Epithelial cell of esophagus (primary cell): ENCODE data around the gene TNKS2.
A peak's percentile ranks its signal among the peaks of the same experiment; 100 is the strongest.

Experiments used
- DNase-seq: peaks from one replicate; pipeline ENCODE4 v3.0.0; 2010; ENCODE audit warnings: low read depth
- H3K4me3 ChIP-seq: 2 replicates; pipeline ENCODE4 v1.5.1; 2011; ENCODE audit warnings: mild to moderate bottlenecking, low read length, control low read depth
- TF ChIP-seq, protein P1 (sequence below): IDR thresholded peaks from 2 replicates; pipeline ENCODE4 v1.5.1; 2011; ENCODE audit warnings: low read depth, mild to moderate bottlenecking, low read length, control low read depth, inconsistent platforms; ENCODE audit not compliant: insufficient read depth; ENCODE audit errors: missing control alignments

Gene TNKS2

DNA sequence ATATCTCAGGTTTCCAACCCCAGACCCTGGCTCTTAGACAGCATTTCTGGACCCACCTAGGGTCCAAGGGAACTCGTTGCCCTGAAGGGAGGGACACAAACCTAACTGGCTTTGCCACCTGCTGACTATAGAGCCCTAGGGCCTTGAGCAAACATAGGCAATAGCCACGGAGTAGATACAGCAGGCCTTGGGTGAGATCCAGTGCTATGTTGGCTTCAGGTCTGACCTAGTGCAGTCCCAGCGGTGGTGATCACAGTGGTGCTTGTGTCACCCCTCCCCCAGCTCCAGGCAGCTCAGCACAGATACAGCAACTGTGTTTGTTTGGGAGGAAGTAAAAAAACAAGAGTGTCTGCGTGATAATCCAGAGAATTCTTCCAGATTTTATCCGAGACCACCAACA, 9.7 kb upstream of the TNKS2 start:
- H3K4me3 ChIP-seq: no peak overlapping the region
- TF ChIP-seq, protein P1, sequence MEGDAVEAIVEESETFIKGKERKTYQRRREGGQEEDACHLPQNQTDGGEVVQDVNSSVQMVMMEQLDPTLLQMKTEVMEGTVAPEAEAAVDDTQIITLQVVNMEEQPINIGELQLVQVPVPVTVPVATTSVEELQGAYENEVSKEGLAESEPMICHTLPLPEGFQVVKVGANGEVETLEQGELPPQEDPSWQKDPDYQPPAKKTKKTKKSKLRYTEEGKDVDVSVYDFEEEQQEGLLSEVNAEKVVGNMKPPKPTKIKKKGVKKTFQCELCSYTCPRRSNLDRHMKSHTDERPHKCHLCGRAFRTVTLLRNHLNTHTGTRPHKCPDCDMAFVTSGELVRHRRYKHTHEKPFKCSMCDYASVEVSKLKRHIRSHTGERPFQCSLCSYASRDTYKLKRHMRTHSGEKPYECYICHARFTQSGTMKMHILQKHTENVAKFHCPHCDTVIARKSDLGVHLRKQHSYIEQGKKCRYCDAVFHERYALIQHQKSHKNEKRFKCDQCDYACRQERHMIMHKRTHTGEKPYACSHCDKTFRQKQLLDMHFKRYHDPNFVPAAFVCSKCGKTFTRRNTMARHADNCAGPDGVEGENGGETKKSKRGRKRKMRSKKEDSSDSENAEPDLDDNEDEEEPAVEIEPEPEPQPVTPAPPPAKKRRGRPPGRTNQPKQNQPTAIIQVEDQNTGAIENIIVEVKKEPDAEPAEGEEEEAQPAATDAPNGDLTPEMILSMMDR: no peak
- peak; percentile 45 for DNase-seq

DNA sequence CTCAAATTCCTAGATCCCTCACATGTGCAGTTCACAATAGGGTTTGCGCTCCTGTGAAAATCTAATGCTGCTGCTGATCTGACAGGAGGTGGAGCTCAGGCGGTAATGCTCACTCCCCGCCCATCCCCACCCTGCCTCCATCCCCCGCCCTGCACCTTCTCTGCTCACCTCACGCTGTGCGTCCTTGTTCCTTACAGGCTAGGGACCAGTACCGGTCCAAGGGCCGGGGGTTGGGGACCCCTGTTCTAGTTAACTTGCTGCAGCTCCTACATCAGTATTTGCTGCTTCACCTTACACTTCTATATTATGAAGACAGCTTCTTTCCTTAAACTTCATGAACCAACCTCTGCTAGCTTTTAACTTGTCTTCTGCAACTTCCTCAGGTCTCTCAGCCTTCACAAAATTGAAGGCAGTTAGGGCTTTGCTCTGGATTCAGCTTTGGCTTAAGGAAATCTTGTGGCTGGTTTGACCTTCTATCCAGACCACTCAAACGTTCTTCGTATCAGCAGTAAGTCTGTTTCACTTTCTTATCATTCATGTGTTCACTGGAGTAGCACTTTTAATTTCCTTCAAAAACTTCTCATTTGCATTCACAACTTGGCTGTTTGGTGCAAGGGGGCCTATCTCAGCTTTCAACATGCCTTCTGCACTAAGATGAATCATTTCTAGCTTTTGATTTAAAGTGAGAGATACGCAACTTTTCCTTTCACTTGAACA, 1.7 kb upstream of the TNKS2 start:
- peak overlapping the region; percentile 9 for H3K4me3 ChIP-seq
- DNase-seq: peak; percentile 57
- TF ChIP-seq, protein P1: no peak

DNA sequence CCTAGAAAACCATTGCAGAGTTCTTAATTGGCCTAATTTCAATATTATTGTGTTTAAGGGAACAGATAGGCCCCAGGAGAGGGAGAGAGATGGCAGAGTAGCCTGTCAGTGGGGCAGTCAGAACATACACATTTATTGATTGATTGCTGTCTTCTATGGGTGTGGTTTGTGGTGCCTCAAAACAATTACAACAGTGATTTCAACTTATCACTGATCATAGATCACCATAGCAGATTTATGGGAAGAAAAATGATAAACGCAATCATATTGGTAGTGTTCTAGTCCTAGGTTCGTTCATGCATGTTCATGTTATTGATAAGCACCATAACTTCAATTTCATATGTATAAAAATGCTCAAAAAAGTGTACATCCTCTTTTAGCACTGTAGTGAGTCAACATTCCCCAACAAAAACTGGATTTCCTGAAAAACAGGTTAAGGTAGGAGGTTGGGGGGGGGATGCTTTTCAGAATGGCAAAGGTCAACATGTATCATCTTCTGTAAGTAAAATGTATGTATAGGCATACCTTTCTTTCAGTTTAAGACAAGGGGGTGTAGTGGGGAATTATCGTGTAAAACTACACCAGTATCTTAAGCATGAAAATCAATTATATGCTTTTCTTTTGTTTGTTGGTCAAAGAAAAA, 1.1 kb upstream of the TNKS2 start:
- TF ChIP-seq, protein P1: no peak
- peak overlapping the region; percentile 49 for H3K4me3 ChIP-seq
- DNase-seq: peak; percentile 78

DNA sequence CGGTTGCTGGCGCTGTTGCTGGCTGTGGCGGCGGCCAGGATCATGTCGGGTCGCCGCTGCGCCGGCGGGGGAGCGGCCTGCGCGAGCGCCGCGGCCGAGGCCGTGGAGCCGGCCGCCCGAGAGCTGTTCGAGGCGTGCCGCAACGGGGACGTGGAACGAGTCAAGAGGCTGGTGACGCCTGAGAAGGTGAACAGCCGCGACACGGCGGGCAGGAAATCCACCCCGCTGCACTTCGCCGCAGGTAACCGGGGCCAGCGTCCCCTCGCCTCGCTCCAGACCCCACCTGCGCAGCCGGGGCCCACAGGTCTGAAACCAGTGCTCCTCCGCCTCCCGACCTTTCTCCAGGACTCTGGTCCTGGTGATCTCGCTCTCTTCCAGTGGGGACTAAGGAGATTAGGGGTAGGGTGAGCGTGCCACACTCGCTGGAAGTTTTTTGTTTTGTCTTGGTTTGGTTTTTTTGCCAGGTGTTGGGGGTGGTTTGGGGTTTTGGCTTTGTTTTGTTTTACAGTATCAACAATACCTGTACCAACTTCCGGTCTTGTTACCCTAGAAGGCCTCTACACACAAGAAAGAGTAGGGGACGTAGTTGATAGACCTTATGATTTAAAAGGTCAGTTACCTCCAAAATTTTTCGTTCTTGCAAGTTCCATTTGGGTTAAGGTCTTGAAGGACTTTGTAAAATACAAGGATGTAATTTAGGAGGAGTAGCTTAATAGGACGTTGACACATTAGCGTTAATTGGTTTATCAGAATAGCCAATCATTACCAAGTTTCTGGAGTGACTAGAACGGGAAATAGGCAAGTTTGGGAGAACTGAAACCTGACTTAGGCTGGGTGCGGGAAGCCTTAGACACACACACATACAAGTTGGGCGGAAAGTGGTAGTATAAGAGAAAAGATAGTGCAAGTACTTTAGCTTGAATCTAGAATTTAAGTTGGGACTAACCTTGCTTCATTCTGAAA, 704 bp downstream of the TNKS2 start:
- DNase-seq: peak; percentile 69
- TF ChIP-seq, protein P1: no peak
- peak overlapping the region; percentile 90 for H3K4me3 ChIP-seq

DNA sequence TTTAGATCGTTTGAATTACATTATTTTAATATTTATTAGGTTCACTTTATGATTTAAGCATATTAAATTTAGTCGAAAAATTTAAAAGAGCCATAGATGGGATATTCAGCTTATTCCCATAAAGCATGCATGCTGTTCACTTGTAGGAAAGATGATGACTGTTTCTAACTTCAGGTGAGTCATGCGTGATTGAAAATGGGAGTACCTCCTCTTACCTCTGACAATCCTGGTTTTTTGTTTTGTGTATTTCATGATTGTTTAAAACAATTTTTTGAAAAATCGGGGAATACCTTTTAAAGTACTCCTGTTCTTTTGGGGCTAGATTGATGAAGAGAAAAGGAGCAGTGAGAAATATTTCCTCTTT, 1.4 kb downstream of the TNKS2 start:
- DNase-seq: peak; percentile 77
- H3K4me3 ChIP-seq: peak overlapping the region; percentile 90
- TF ChIP-seq, protein P1: no peak

DNA sequence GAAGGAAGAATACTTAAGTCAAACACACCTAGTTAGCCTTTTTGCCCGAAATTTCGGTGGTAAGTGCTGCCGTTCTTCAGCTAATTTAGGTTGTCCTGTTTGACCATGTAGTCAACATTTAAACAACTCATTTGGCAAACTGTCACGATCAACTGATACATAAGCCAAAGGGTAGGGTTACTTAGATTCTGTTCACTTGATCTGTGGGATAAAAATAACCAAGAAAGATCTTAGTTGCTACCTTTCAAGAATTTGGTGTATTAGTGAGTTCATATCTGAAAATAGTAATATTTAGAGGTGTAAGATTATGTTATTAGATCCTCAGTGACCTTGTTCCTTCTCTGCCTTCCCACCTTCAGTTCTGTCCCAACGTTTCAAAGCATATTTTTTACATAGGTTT, 2.0 kb downstream of the TNKS2 start:
- TF ChIP-seq, protein P1: no peak
- peak; percentile 1 for DNase-seq
- peak overlapping the region; percentile 90 for H3K4me3 ChIP-seq
